ENCODE data around the gene SLC38A5. TPM values are rescaled to one million over a fixed set of nuclear protein-coding genes. Genes with fewer than 3 reads are reported as not detected.
"Not testable (repeated sequence)": the region's sequence is repeated elsewhere in the genome, so short reads cannot be mapped to it uniquely, and the experiment has no call there.

The SLC38A5 gene
- total RNA-seq, 1 experiment from 2014 or later = 54.6 TPM

GRCh38 chrX:48519481-48519880 lies 49.4 kb upstream of the SLC38A5 start:
- BruUV-seq (replicated peaks); CTCF ChIA-PET: not testable (repeated sequence)

GRCh38 chrX:48516987-48517386 lies 46.9 kb upstream of the SLC38A5 start:
- ATAC-seq = no peak
- ChIA-PET CTCF (no interaction called here), POLR2A (no interaction called here), RAD21 (ENCODE audit: low non-redundant PET in 1 of 2, low total read pairs in 2 of 2, uncharacterized antibody in 2 of 2, unreplicated experiment in 2 of 2) (no interaction called here)
- H3K27me3 ChIP-seq (ENCODE audit: insufficient read depth, low read length) = no peaks in the 10 kb centered on the region
- H3K79me2 ChIP-seq (ENCODE audit: insufficient read depth, low read length) = peaks cover under 1% of the 10 kb centered on the region
- H3K9me2 ChIP-seq (ENCODE audit: insufficient read depth) = no peaks in the 10 kb centered on the region
- no peak overlapping the region for H3K4me2 ChIP-seq (ENCODE audit: low read length)
- no peak overlapping the region for H3K27ac ChIP-seq (ENCODE audit: low read depth, low read length)
- peaks cover 3 to 10% of the 10 kb centered on the region in 2 experiments; a peak in 3 of 4 replicates for H3K4me1 ChIP-seq (ENCODE audit: control insufficient read depth in 1 of 2, insufficient read depth in 2 of 2, low read length in 2 of 2)
- no peak overlapping the region for H3K4me3 ChIP-seq (replicated peaks in 1 of 2; ENCODE audit: low read depth in 1 of 2, low read length in 2 of 2)
- intact Hi-C loops (cut with micrococcal nuclease) = no loop called here
- H3K9ac ChIP-seq (ENCODE audit: low read length) = no peak overlapping the region
- no peaks in the 10 kb centered on the region for H4K20me1 ChIP-seq (ENCODE audit: insufficient read depth)
- BruUV-seq (replicated peaks) = no TSS peak
- H3K9me3 ChIP-seq (ENCODE audit: control insufficient read depth in 1 of 2, insufficient read depth in 1 of 2, low read depth in 1 of 2, low read length in 2 of 2) = no peaks in the 10 kb centered on the region
- no peak for DNase-seq (ENCODE audit: low read depth, low spot score)
- no peak overlapping the region for H2AFZ ChIP-seq (ENCODE audit: low read depth, low read length, poor library complexity, severe bottlenecking)
- no peaks in the 10 kb centered on the region for H3K36me3 ChIP-seq (ENCODE audit: control insufficient read depth in 1 of 2, insufficient read depth in 2 of 2, low read length in 2 of 2)
- TF ChIP-seq ZNF274 (IDR thresholded peaks at IDR 0.05; ENCODE audit: low read depth, low read length) (no peak), YY1 (IDR thresholded peaks at IDR 0.05; ENCODE audit: extremely low read depth, insufficient replicate concordance, low read depth, low read length) (no peak), EZH2 (IDR thresholded peaks at IDR 0.05) (no peak), CTCF (IDR thresholded peaks at IDR 0.05 in 2 of 3, conservative IDR thresholded peaks at IDR 0.05 in 1 of 3; ENCODE audit: borderline replicate concordance in 1 of 3, insufficient read depth in 1 of 3, low read depth in 2 of 3, low read length in 2 of 3) (no peak), TCF7L2 (IDR thresholded peaks at IDR 0.05; ENCODE audit: borderline replicate concordance, extremely low read depth, insufficient read depth, insufficient read length) (no peak), ZFX (IDR thresholded peaks at IDR 0.05) (no peak), ELF1 (IDR thresholded peaks at IDR 0.05; ENCODE audit: borderline replicate concordance, low read depth) (no peak), SP1 (IDR thresholded peaks at IDR 0.05; ENCODE audit: low read depth) (no peak), RAD21 (IDR thresholded peaks at IDR 0.05; ENCODE audit: low read depth) (no peak), CEBPB (IDR thresholded peaks at IDR 0.05; ENCODE audit: low read depth) (no peak), SIN3A (IDR thresholded peaks at IDR 0.05; ENCODE audit: low read depth) (no peak), FOSL1 (IDR thresholded peaks at IDR 0.05; ENCODE audit: low read depth) (no peak)
- TF ChIP-seq, protein P1, sequence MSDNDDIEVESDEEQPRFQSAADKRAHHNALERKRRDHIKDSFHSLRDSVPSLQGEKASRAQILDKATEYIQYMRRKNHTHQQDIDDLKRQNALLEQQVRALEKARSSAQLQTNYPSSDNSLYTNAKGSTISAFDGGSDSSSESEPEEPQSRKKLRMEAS (IDR thresholded peaks at IDR 0.05) = no peak
- TF ChIP-seq, protein P2, sequence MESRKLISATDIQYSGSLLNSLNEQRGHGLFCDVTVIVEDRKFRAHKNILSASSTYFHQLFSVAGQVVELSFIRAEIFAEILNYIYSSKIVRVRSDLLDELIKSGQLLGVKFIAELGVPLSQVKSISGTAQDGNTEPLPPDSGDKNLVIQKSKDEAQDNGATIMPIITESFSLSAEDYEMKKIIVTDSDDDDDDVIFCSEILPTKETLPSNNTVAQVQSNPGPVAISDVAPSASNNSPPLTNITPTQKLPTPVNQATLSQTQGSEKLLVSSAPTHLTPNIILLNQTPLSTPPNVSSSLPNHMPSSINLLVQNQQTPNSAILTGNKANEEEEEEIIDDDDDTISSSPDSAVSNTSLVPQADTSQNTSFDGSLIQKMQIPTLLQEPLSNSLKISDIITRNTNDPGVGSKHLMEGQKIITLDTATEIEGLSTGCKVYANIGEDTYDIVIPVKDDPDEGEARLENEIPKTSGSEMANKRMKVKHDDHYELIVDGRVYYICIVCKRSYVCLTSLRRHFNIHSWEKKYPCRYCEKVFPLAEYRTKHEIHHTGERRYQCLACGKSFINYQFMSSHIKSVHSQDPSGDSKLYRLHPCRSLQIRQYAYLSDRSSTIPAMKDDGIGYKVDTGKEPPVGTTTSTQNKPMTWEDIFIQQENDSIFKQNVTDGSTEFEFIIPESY (IDR thresholded peaks at IDR 0.05; ENCODE audit: extremely low read depth, insufficient replicate concordance, low read length) = no peak

More at GRCh38 chrX:48519481-48519880, 49.4 kb upstream of the SLC38A5 start:
- DNase-seq (ENCODE audit: low read depth, low spot score); H3K9me2 ChIP-seq (ENCODE audit: insufficient read depth); H3K9ac ChIP-seq (ENCODE audit: low read length); H3K4me1 ChIP-seq (ENCODE audit: control insufficient read depth in 1 of 2, insufficient read depth in 2 of 2, low read length in 2 of 2); H3K9me3 ChIP-seq (ENCODE audit: control insufficient read depth in 1 of 2, insufficient read depth in 1 of 2, low read depth in 1 of 2, low read length in 2 of 2); H3K4me3 ChIP-seq (replicated peaks in 1 of 2; ENCODE audit: low read depth in 1 of 2, low read length in 2 of 2); H2AFZ ChIP-seq (ENCODE audit: low read depth, low read length, poor library complexity, severe bottlenecking); H3K4me2 ChIP-seq (ENCODE audit: low read length); intact Hi-C loops (cut with micrococcal nuclease); ATAC-seq; H3K36me3 ChIP-seq (ENCODE audit: control insufficient read depth in 1 of 2, insufficient read depth in 2 of 2, low read length in 2 of 2); H3K27me3 ChIP-seq (ENCODE audit: insufficient read depth, low read length); POLR2A ChIA-PET; H4K20me1 ChIP-seq (ENCODE audit: insufficient read depth); H3K27ac ChIP-seq (ENCODE audit: low read depth, low read length): not testable (repeated sequence)
- peaks cover 12% of the 10 kb centered on the region for H3K79me2 ChIP-seq (ENCODE audit: insufficient read depth, low read length)
- RAD21 ChIA-PET (ENCODE audit: low non-redundant PET in 1 of 2, low total read pairs in 2 of 2, uncharacterized antibody in 2 of 2, unreplicated experiment in 2 of 2) = interaction anchor here in 1 of 2 experiments (0.6 kb wide), 1 partner anchor 9 kb away, joined by 4 read pairs; no protein-coding TSS in a partner anchor
